HuH-7 (cell line): Measurements from ENCODE around the gene C19orf67.

ENCODE experiments used
- DNase-seq: peaks from one replicate; pipeline ENCODE4 v3.0.0; 2011; ENCODE audit warnings: low spot score

Gene C19orf67

DNA sequence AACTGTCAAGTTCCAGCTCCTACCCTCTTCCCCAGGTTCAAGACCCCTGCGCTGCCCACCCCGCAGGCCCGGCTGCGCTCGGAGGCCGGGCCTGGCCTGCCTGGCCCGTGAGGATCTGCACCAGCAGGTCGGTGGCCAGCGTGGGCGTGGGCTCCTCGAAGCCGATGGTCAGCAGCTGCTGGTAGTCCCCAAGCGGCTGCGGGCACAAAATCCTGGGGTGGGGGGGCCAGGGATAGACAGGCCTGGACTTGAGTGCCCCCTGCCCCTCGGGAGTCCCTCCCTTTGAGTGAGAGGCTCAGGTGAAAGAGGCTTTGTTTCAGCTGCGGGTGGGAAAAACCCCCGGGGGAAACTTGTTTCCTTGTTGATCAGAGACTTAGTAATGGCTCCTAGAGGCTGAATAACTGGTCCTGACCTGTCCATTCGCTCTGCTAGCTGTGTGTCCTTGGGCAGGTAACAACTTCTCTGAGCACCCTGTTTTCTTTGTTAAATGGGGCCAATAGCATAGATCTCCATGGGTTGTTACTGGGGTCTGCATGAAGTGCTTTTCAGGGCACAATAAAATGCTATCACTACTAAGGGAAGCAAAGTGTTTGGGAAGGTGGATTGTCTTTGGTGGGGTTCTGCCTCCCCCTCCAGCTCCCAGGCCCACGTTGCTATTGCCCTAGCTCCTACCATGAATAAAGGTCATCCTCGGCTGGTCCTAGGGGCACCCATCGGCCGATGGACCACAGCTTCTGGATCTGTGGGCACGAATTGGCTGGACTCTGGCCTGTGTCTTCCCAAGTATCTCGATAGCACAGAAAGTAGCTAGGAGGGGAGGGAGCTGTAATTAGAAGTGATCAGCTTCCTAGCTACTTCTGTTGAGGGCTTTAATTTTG lies 3.5 kb downstream of the C19orf67 start:
- no peak for DNase-seq

DNA sequence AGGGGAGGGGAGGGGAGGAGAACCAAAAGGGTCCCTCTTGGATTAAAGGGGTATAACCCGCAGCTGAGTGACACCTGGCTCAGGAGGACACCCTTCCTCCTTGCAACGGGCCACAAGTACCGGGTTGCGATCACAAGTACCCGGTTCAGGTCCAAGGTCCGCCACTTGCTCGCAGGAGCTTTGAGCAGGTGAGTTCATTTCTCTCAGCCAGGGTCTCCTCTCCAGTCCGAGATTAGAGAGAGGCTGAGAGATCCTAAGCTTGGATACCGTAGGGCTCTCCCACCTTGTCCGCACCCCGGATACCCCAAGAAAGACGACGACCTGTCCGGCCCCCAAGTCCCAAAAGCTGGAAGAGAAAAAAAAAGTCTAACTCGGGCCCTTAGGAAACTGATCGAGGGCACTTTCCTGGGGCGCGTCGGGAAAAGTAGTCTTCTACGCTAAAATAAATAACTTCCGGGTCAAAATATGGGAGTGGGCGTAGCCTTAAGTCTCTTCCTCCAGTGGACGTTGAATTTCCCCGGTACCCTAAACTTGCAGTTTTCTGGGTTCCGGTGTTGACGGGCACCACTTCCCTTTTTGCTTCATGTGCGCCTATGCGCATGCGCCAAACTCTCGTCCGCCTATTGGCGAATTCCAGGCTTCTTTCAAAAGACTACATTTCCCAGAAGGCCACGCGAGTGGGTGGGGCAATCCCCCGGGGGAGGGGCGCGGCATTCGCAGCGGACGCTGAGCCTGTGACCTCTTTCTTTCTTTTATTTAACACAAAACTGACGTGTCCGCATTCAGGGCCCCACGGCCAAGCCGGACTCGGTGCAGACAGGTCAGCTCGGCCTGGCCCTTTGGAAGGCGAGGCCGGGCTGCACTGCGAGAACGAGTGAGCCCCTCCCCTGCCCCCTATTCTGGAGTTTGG lies 4.4 kb downstream of the C19orf67 start:
- peak; percentile 93 for DNase-seq

DNA sequence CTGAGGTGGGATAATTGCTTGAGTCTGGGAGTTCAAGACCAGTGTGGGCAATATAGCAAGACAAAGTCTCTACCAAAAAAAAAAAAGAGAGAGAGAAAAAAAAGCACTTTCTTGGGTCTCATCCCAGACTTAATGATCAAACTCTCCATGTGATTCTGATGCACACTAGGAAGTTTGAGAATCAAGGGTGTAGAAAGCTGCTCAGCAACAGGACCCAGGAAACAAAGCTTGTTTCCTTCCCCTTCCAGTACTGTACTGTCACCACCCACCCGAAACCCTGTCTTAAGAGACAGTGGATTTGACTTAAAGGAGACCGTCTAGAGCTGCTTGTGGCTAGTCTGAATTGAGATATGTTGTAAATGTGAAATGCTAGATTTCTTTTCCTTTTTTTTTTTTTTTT lies 7.2 kb downstream of the C19orf67 start:
- no peak for DNase-seq

DNA sequence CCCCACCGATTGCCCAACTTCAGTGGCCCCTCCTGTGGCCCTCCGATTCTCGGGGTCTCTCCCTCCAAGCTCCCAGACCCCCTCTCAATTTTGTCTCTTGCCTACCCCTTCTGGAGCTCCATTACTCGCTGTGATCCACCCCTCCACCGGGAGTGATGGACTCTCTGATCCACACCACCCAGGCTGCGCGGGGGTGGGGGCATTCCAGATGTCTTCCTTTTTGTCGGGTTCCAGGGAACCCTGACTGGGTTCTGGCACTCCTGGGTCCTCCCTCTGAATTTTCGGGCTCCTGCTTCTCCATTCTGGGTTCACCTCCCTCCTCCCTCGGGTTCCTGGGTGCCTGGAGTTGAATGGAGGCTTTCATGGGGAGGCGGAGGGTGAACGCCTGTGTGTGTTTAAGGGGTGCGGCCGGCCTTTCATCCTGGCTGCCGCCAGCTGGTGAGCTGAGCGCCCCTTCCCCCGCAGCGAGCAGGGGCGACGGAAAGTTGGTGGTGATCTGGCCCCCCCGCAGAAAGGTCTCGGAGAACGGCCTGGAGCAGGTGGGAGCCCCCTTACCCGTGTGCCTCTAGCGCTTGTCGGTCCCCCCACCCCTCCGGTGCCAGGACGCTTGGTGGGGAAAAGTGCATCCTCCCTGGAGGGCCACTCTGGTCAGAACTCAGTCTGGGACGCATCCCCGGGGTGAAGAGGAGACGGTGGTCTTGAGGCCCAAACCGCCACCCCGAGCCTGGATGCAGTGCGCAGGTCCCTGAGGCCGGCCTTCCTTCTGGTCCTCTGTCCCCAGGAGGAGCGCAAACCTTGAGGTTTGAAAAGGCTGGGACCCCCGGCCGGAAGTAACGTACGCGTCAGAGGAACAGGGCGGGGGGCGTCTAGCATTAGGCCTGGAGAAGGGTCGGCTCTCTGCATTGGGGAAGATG lies 11.4 kb downstream of the C19orf67 start:
- no peak for DNase-seq

DNA sequence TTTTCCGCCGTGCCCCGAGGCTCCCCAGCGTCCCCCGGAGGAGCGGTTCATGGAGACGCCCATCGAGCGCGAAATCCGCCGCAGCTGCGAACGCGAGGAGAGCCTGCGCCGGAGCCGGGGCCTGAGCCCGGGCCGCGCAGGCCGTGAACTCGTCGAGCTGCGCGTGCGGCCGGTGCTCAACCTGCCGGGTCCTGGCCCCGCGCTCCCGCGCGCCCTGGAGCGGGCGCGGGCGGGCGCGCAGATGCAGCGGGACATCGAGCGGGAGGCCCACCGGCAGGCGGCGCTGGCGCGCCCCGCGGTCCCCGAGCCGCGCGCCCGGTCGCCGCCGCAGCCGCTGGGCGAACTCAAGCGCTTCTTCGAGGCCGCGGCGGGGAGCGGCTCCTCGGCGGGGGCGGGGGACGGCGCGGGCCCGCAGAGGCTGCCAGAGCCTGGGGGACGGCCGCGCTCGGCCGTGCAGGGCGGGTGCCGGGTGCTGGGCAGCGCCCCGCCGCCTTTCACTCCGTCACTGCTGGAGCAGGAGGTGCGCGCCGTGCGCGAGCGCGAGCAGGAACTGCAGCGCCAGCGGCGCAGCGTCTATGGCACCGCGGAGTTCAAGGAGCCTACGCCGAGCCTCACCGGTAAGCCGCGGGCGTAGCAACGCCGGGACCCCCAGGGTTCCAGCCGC lies 12.2 kb downstream of the C19orf67 start:
- peak; percentile 67 for DNase-seq

DNA sequence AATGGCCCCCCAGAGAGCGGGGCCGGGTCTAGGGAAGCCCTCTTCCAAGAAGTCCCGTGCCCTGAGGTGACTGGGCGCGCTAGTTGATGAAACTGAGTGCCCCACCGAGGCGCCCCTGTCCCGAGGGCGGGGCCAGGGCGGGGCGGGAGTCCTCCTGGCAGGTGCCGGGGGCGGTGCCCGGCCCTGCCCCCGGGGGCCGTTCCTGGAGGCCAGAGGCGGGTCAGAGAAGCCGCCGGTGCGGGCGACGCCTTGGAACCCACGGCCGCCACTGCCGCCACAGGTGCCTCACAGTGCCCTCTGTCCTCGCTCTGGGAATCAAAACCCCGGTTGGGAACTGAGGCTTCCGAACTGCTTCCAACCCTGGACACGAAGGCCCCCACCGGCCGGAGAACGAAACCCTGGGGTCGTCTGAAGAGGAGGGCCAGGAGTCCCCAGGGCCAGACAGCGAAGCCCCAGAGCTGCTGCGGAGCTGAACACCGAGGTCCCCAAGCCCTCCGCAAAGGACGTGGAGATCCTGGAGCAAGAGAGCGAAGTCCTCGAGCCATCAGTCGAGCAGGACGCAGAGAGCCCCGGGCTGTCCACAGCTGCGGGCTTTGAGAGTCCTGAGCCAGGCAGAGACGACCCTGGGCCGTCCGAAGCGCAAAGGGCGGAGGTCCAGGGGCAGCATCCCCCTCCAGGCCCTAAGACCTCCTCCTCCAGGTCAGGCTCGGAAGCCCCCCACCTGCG lies 12.9 kb downstream of the C19orf67 start, which contains the start of gene MISP3:
Gene MISP3 (plus strand): TSS at position 252 of the 726 bp plus-strand sequence. CDS start 524 bp downstream, outside the sequence.
- DNase-seq: peak; percentile 56

DNA sequence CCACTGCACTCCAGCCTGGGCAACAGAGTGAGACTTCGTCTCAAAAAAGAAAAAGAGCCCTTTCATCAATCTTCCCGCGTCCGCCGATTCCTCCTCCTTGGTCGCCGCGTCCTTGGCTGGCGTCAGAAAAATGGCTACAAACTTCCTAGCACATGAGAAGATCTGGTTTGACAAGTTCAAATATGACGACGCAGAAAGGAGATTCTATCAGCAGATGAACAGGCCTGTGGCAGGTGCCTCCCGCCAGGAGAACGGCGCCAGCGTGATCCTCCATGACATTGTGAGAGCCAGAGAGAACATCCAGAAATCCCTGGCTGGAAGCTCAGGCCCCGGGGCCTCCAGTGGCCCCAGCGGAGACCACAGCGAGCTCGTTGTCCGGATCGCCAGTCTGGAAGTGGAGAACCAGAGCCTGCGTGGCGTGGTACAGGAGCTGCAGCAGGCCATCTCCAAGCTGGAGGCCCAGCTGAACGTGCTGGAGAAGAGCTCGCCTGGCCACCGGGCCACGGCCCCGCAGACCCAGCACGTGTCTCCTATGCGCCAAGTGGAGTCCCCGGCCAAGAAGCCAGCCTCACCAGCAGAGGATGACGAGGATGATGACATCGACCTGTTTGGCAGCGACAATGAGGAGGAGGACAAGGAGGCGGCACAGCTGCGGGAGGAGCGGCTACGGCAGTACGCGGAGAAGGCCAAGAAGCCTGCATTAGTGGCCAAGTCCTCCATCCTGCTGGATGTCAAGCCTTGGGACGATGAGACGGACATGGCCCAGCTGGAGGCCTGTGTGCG lies 15.1 kb downstream of the C19orf67 start:
- no peak for DNase-seq

DNA sequence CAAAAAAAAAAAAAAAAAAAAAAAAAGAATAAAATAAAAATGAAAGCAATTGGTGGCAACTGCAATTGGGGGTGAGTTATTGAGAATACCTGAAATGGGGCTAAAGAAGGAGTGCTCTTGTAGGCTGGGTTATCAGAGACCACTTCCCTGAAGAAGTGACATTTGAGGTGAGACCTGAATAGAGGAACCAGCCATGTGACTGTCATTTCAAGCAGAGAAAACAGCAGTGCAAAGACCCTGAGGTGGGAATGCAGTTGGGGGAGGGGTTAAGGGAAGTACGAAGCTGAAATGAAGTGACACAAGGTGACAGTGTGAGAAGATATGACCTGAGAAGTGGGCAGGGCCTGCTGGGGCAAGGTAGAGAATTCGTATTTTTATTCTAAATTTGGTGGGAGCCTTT lies 19.4 kb downstream of the C19orf67 start:
- DNase-seq: no peak

DNA sequence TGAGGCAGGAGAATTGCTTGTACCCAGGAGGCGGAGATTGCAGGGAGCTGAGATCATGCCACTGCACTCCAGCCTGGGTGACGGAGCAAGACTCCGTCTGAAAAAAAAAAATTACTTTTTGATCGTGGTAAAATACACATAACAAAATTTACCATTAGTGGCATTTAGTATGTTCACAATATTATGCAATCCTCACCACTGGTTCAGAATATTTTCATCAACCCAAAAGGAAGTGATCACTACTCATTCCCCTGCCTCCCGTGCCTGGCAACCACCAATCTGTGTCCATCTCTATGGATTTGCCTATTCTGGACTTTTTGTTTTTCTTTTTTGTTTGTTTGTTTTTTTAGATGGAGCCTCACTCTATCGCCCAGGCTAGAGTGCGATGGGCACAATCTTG lies 22.5 kb downstream of the C19orf67 start:
- no peak for DNase-seq

DNA sequence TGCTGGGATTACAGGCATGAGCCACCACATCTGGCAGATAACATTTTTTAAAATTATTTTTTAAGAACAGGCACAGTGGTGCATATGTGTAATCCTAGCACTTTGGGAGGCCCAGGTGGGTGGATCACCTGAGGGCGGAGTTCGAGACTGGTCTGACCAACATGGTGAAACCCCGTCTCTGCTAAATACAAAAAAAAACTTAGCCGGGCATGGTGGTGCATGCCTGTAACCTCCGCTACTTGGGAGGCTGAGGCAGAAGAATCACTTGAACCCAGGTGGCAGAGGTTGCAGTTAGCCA lies 23.1 kb downstream of the C19orf67 start:
- DNase-seq: no peak

DNA sequence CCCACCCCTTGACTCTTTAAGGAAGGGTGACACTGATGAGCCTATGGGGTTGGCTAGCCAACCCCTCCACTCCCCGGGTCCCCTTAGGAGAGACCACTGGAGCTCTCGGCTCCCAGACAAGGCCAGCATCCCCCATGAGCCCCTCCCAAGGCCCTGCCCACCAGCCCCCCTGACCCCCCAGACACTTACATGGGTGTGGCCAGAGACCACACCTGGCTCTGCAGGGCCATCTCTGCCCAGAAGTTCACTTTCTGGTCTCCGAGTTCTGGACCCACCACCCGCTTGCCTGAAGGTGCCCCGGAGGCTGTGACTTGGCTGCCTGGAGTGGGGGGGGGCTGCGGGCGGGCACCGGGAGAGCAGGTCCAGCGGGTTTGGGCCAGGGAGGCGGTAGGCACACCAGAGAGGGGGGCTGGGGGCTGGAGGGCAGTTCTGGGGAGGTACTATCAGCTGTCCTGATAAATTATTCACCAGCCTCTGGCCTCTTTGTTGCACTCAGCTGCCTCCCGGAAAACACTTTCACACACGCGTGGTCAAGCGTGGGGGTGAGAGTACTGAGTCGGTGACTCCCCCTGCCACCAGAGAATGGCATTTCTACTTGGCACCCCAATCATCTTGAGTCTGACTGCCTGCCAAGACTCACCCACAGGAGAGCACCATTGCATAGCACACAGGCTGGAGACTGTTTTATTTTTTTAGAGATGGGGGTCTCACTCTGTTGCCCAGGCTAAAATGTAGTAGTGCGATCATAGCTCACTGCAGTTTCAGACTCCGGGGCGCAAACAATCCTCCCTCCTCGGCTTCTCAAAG lies 23.6 kb downstream of the C19orf67 start, which contains the start of gene PALM3:
Gene PALM3 (minus strand): TSS at position 326 of the 807 bp plus-strand sequence. CDS start 96 bp downstream, at position 230.
- no peak for DNase-seq

DNA sequence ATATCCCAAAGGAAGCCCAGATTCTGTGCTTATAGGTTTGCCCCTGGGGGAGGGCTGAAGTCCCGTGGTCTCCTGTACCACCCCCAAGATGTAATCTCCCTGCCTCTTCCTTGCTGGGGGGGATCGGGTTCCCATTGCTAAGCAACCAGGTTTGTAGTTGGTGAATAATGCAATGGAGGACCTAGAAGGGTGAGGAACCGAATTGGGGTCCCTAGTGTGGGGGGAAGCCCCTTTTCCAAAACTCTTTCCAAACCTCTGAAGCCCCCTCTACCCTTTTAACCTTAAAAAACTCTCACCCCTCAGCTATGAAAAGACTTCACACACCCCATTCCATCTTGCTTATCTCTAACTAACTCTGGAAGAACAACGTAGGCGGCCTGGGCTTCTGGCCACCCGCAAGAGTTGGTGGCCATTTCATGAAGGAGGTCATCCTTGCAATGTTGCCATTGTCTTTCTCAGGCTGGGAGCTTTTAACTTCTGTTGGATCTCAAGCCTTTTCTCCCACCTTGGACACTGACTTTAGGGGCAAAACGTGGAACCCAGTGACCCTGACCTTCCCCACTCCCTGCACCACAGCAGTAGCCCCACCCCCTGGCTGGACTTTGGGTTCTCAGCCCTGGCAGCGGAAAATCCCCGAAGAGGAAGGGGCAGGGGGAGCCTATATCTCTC lies 24.4 kb downstream of the C19orf67 start:
- no peak for DNase-seq

DNA sequence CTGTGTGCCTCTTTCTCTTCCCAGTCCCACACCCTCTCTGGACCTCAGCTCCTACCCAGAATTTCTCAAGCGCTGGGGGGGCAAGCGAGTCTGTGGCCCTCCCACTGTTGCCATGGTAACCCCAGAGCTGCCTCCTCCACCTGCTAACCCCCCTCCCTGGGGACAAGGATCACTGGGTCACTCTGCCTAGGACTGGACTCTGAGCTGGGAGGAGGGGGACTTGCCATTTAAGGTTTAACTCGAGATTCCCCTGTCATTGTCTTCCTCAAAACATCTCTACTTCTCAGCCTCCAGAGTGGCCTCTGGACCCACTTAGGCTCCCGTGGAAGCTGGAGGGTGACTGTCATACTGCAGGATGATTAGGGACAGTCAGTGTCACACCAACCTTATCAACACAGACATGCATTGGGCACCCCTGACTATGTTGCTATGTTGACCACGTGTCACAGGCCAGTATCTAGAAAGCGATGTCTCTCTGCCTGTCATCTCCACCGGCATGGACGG lies 25.9 kb downstream of the C19orf67 start:
- no peak for DNase-seq

DNA sequence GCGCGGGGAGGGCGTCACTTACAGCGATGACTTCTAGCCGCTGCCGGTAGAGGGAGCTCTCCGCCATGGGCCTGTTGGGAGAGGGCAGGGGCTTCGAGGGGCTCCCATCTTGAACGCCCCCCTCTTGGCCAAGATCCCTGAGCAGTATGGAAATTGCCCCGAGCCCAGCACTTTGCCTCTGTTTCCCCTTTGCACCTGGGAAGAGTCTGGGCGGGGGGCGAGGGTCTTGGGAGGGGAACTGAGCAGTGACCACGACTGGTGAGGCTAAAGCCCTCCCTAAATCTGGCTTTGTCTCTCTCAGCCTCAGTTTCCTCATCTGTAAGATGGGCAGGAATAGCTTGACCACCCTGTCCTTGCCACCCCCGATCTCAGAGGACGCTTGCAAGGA lies 26.5 kb downstream of the C19orf67 start:
- DNase-seq: no peak

DNA sequence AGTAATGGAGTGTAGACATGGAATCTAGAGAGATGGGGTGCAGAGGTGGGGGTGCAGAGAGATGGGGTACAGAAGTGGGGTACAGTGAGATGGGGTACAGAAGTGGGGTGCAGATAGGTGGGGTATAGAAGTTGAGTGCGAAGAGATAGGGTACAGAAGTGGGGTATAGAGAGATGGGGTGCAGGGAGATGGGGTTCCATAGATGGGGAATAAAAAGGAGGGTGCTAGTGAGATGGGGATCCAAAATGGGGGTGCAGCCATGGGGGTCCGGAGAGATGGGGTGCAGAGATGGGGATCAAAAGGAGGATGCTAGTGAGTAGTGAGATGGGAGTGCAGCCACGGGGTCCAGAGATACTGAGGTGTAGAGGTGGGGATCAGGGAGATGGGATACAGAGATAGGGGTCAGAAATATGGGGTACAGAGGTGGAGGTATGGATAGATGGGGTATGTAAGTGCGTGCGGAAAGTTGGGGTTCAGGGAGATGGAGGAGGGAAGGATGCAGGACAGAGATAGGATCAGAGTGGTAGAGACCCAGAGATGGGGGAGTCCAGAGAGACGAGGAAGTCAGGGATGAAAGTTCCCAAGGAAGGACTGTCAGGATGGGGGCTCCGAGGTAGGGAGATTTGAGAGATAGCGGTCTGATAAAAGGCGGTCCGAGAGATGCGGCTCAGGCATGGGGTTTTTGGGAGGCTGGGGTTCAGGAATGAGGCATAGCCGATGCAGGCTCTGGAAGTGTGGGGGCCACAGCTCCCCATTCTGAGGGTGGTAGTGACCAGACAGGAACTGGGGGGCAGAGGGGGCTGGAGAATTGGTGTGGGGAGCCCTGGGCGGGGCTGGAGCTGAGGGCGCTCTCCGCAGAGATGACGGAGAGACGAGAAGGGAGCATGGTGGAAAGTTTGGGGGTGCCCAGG lies 27.1 kb downstream of the C19orf67 start:
- no peak for DNase-seq

DNA sequence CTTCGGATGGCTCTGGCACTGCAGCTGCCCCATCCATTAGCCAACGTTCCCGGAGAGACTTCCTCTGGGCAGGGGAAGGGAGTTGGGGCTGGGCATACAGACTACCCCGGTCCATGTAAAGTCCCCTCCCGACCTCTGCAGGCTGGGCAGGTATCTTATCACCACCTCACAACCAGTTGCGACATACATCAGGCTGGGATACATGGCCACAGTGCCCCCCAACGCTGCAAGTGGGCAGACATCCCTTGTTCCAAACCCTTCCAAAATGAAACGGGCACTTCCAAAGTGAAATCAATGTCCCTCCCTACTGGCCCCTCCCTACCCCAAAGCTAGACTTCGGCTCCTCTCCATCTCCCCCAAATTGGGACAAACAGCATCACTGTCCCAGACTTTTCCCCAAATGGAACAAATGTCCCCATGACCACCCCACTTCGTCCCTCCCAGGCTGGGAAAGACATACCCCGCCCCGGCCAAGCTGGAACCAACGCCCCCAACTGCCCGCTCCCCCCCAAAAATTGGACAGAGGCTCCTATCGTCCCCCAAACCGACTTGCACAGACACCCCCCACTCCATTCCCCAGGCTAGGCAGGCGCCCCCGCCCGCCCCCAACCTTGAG lies 28.7 kb downstream of the C19orf67 start:
- DNase-seq: no peak
